ENCODE data around the gene CLK3. TPM values are rescaled to one million over a fixed set of nuclear protein-coding genes. Genes with fewer than 3 reads are reported as not detected.
A peak's percentile ranks its signal among the peaks of the same experiment; 100 is the strongest.

The CLK3 gene
- total RNA-seq, 2 experiments from 2014 or later, result 86.5 to 109 TPM

DNA sequence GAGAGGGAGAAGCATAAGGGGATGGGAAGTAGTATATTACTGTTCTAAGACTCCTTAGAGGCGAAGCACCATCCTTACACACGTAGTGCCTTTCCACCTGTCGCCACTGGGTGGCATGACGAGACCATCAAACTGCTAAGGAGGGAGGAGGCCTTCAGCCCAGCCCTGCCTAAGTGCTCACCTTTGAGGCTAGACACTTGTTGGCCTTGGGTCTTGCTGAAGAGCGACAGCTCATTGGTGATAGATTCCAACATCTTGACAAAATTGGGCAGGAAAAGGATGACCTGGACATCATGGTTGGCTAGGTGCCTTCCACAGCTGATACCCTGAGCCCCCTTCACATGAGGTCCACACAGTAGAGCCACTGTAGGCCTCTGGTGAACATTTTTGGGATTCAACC, 19.6 kb downstream of the CLK3 start:
- no peak overlapping the region for H2AFZ ChIP-seq (ENCODE audit: low read length)
- no peak overlapping the region for H3K4me2 ChIP-seq (ENCODE audit: low read length)
- no peaks in the 10 kb centered on the region for H3K9me3 ChIP-seq (ENCODE audit: low read length)
- no peak overlapping the region for H3K4me3 ChIP-seq (ENCODE audit: low read depth, low read length, poor library complexity, severe bottlenecking)
- no TSS peak for BruUV-seq (replicated peaks)
- ChIA-PET POLR2A (interaction anchor here (0.6 kb wide), 1 partner anchor 65 kb away, joined by 4 read pairs; no protein-coding TSS in a partner anchor), CTCF (ENCODE audit: unreplicated experiment) (interaction anchor here (1.4 kb wide), 1 partner anchor 134 kb away, joined by 6 read pairs; no protein-coding TSS in a partner anchor)
- H3K4me1 ChIP-seq (ENCODE audit: insufficient read depth, low read length, poor library complexity, severe bottlenecking), result peaks cover 5% of the 10 kb centered on the region
- peaks cover 85% of the 10 kb centered on the region for H3K36me3 ChIP-seq (ENCODE audit: insufficient read depth, low read length)
- no peaks in the 10 kb centered on the region for H4K20me1 ChIP-seq (ENCODE audit: insufficient read depth, low read length)
- intact Hi-C loops (cut with micrococcal nuclease; ENCODE audit: unreplicated experiment), result loop anchor here (1.0 to 5.0 kb wide), 4 partner anchors 134 to 267 kb away; no protein-coding TSS in a partner anchor
- no peak overlapping the region for H3K27ac ChIP-seq (ENCODE audit: low read depth, low read length, poor library complexity, severe bottlenecking)
- no peaks in the 10 kb centered on the region for H3K9me2 ChIP-seq (ENCODE audit: insufficient read depth, low read length)
- no peaks in the 10 kb centered on the region for H3K79me2 ChIP-seq (ENCODE audit: insufficient read depth, low read depth, low read length)
- TF ChIP-seq EZH2phosphoT487 (IDR thresholded peaks at IDR 0.05; ENCODE audit: borderline replicate concordance, low read depth, low read length), result no peak
- TF ChIP-seq, protein P1, sequence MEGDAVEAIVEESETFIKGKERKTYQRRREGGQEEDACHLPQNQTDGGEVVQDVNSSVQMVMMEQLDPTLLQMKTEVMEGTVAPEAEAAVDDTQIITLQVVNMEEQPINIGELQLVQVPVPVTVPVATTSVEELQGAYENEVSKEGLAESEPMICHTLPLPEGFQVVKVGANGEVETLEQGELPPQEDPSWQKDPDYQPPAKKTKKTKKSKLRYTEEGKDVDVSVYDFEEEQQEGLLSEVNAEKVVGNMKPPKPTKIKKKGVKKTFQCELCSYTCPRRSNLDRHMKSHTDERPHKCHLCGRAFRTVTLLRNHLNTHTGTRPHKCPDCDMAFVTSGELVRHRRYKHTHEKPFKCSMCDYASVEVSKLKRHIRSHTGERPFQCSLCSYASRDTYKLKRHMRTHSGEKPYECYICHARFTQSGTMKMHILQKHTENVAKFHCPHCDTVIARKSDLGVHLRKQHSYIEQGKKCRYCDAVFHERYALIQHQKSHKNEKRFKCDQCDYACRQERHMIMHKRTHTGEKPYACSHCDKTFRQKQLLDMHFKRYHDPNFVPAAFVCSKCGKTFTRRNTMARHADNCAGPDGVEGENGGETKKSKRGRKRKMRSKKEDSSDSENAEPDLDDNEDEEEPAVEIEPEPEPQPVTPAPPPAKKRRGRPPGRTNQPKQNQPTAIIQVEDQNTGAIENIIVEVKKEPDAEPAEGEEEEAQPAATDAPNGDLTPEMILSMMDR (conservative IDR thresholded peaks at IDR 0.05; ENCODE audit: low read length), result peak; percentile 96
- peak; percentile 81 for DNase-seq (ENCODE audit: low spot score)

DNA sequence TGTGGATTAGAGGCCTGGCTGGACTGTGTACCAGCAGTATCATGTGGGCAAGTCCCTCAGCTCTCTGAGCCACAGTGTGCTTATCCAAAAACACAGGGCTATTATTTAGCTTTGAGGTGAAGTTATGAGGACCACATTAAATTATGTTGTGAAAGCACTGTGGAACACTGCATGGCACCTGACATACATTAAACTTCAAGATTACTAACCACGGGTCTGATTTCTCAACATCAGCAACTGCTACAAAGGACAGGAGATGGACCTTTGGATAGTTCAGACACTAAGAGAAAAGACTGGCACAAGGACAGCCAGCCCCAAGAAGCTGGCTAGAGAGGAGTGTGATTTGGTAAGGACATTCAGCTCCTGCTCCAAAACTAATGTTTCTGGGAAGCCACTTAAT, 21.3 kb downstream of the CLK3 start:
- Histone ChIP-seq H3K4me2 (ENCODE audit: low read length) (no peak overlapping the region), H3K4me1 (ENCODE audit: insufficient read depth, low read length, poor library complexity, severe bottlenecking) (no peaks in the 10 kb centered on the region), H3K9me2 (ENCODE audit: insufficient read depth, low read length) (no peaks in the 10 kb centered on the region), H3K36me3 (ENCODE audit: insufficient read depth, low read length) (peaks cover 70% of the 10 kb centered on the region), H3K4me3 (ENCODE audit: low read depth, low read length, poor library complexity, severe bottlenecking) (no peak overlapping the region), H3K79me2 (ENCODE audit: insufficient read depth, low read depth, low read length) (no peaks in the 10 kb centered on the region), H3K9me3 (ENCODE audit: low read length) (no peaks in the 10 kb centered on the region), H4K20me1 (ENCODE audit: insufficient read depth, low read length) (no peaks in the 10 kb centered on the region), H3K27ac (ENCODE audit: low read depth, low read length, poor library complexity, severe bottlenecking) (no peak overlapping the region), H2AFZ (ENCODE audit: low read length) (no peak overlapping the region)
- no TSS peak for BruUV-seq (replicated peaks)
- intact Hi-C loops (cut with micrococcal nuclease; ENCODE audit: unreplicated experiment), result loop anchor here (5.0 kb wide), 1 partner anchor 265 kb away; no protein-coding TSS in a partner anchor
- no peak for DNase-seq (ENCODE audit: low spot score)
- ChIA-PET POLR2A (interaction anchor here (0.5 kb wide), 1 partner anchor 117 kb away, joined by 4 read pairs; no protein-coding TSS in a partner anchor), CTCF (ENCODE audit: unreplicated experiment) (no interaction called here)
- TF ChIP-seq, protein P1 (conservative IDR thresholded peaks at IDR 0.05; ENCODE audit: low read length), result no peak
- no peak for TF ChIP-seq EZH2phosphoT487 (IDR thresholded peaks at IDR 0.05; ENCODE audit: borderline replicate concordance, low read depth, low read length)

- no TSS peak for BruUV-seq (replicated peaks)
- TF ChIP-seq, protein P1 (conservative IDR thresholded peaks at IDR 0.05; ENCODE audit: low read length), result no peak
- no peak for TF ChIP-seq EZH2phosphoT487 (IDR thresholded peaks at IDR 0.05; ENCODE audit: borderline replicate concordance, low read depth, low read length)
- Histone ChIP-seq H3K9me3 (ENCODE audit: low read length) (no peaks in the 10 kb centered on the region), H2AFZ (ENCODE audit: low read length) (no peak overlapping the region), H3K9me2 (ENCODE audit: insufficient read depth, low read length) (no peaks in the 10 kb centered on the region), H3K4me1 (ENCODE audit: insufficient read depth, low read length, poor library complexity, severe bottlenecking) (no peaks in the 10 kb centered on the region), H3K4me3 (ENCODE audit: low read depth, low read length, poor library complexity, severe bottlenecking) (no peak overlapping the region), H3K36me3 (ENCODE audit: insufficient read depth, low read length) (peaks cover 43% of the 10 kb centered on the region; the same call in 1 of the 2 replicates), H4K20me1 (ENCODE audit: insufficient read depth, low read length) (no peaks in the 10 kb centered on the region; the same call in 1 of the 2 replicates), H3K4me2 (ENCODE audit: low read length) (no peak overlapping the region), H3K79me2 (ENCODE audit: insufficient read depth, low read depth, low read length) (no peaks in the 10 kb centered on the region), H3K27ac (ENCODE audit: low read depth, low read length, poor library complexity, severe bottlenecking) (no peak overlapping the region)
- intact Hi-C loops (cut with micrococcal nuclease; ENCODE audit: unreplicated experiment), result no loop called here
- no peak for DNase-seq (ENCODE audit: low spot score)
- CTCF ChIA-PET (ENCODE audit: unreplicated experiment), result interaction anchor here (0.6 kb wide), 1 partner anchor 259 kb away, joined by 3 read pairs; no protein-coding TSS in a partner anchor
- POLR2A ChIA-PET, result interaction anchor here (0.6 to 1.1 kb wide), 3 partner anchors 9 to 182 kb away, joined by 3 to 4 read pairs (median 3); no protein-coding TSS in a partner anchor
These were observed 25.5 kb downstream of the CLK3 start for GRCh38 chr15:74641151-74641550.

Measured in OCI-LY7 (cell line).